ENCODE data around the gene C20orf96.
"Not testable (repeated sequence)": the region's sequence is repeated elsewhere in the genome, so short reads cannot be mapped to it uniquely, and the experiment has no call there.

The C20orf96 gene

GRCh38 chr20:235891-236290 lies 54.7 kb downstream of the C20orf96 start:
- no peak for DNase-seq

DNA sequence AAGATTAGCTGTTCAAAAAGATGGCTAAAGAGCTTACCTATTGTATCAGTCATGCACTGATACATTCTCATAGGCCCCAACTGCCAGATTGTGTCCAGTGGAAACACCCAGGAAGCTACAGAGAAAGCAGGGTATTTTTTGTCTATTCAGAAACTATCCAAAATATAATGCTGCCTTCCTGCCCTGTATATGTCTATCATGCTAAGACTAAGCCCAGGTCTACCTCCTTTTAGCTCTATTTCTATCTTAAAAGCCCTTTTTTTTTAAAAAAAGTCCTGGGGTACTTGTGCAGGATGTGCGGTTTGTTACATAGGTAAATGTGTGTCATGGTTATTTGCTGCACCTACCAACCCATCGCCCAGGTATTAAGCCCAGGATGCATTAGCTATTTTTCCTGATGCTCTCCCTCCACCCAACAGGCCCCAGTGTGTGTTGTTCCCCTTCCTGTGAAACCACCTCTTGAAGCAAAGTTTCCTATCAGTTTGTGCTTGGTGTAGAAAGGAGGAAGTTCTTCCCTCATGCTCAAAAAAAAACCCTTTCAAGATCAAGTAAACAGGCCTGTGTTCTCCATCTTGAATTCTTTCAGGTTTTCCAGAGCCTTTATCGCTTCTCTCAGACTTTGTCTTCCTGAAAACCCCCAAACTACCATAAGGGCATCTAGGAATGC lies 63.0 kb downstream of the C20orf96 start:
- no peak for DNase-seq

- no peak for DNase-seq
These were observed 63.6 kb downstream of the C20orf96 start, which contains the start of gene DEFB129 for GRCh38 chr20:226958-227357. Gene DEFB129, plus strand, starts transcription at chr20:227258. Its CDS starts 31 bp downstream, at chr20:227289.

DNA sequence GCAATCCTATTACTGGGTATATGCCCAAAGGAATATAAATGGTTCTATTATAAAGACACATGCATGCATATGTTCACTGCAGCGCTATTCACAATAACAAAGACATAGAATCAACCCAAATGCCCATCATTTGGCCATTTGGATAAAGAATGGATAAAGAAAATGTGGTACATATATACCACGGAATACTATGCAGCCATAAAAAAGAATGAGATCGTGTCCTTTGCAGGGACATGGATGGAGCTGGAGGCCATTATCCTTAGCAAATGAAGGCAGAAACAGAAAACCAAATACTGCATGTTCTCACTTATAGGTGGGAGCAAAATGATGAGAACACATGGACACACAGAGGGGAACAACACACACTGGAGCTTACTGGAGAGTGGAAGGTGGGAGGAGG lies 64.7 kb downstream of the C20orf96 start:
- not testable (repeated sequence) for DNase-seq

- DNase-seq = no peak
These were observed 69.2 kb downstream of the C20orf96 start for GRCh38 chr20:221258-221830.
